Stomach (tissue), 4 donors: ENCODE results near the gene PLPP4.

ENCODE experiments used
- EP300 ChIP-seq: sonication (generic); formaldehyde crosslinking; IDR thresholded peaks from one replicate; pipeline ENCODE4 v1.6.1; 2017; ENCODE audit warnings: antibody characterized with exemption
- POLR2A ChIP-seq, 4 donors: fragments of 450-650 bp; IDR thresholded peaks; one replicate each; pipeline ENCODE4 v1.6.1; 2016; ENCODE audit warnings: antibody characterized with exemption in 4 of 4, control low read depth in 2 of 4, mild to moderate bottlenecking in 1 of 4, moderate library complexity in 1 of 4
- POLR2AphosphoS5 ChIP-seq, 3 donors: sonication (generic); formaldehyde crosslinking; IDR thresholded peaks; one replicate each; pipeline ENCODE4 v1.6.1; 2016; ENCODE audit warnings: antibody characterized with exemption in 3 of 3
- TF ChIP-seq, protein P1 (sequence below), 7 experiments: fragments of 450-650 bp in 4 of 7; fragments of 200-600 bp in 3 of 7; sonication (generic) in 3 of 7; IDR thresholded peaks; one replicate each; pipeline ENCODE4 v1.5.1; 2016 to 2019; ENCODE audit warnings: antibody characterized with exemption in 7 of 7, control low read depth in 2 of 7, mild to moderate bottlenecking in 1 of 7

DNA sequence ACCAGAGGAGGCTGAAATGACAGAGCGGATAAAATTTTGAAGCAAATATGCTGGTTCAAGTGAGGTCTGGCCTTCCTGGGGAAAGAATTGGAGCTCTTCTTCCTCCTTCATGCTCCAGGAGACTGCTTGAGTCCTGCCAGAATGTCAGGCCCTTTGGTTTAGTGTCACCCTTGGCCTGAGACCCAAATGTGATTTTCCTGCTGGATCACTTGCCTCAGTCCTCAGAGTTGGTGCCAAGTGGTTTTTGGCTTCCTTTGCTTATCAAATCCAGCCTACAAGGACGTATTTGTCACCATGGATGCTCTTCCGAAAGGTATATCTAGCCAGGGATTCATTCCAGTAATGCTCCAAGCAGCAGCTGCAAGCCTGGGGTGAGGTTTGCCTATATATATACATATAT, 118.4 kb downstream of the PLPP4 start:
- TF ChIP-seq, protein P1, sequence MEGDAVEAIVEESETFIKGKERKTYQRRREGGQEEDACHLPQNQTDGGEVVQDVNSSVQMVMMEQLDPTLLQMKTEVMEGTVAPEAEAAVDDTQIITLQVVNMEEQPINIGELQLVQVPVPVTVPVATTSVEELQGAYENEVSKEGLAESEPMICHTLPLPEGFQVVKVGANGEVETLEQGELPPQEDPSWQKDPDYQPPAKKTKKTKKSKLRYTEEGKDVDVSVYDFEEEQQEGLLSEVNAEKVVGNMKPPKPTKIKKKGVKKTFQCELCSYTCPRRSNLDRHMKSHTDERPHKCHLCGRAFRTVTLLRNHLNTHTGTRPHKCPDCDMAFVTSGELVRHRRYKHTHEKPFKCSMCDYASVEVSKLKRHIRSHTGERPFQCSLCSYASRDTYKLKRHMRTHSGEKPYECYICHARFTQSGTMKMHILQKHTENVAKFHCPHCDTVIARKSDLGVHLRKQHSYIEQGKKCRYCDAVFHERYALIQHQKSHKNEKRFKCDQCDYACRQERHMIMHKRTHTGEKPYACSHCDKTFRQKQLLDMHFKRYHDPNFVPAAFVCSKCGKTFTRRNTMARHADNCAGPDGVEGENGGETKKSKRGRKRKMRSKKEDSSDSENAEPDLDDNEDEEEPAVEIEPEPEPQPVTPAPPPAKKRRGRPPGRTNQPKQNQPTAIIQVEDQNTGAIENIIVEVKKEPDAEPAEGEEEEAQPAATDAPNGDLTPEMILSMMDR (IDR thresholded peaks at IDR 0.05): no peak
- TF ChIP-seq EP300: no peak
- no peak for TF ChIP-seq POLR2AphosphoS5 (IDR thresholded peaks at IDR 0.05)
- no peak for TF ChIP-seq POLR2A (IDR thresholded peaks at IDR 0.05)
